SK-N-SH (cell line): Measurements from ENCODE around the gene FOXP1. TPM values are rescaled to one million over a fixed set of nuclear protein-coding genes. Genes with fewer than 3 reads are reported as not detected.

Experiments
- CTCF ChIA-PET: fragments of 300-600, 350-600 bp; formaldehyde crosslinking; extraction: SDS; loops from one replicate; lab custom pipeline; 2021; lab: Yijun Ruan, JAX
- POLR2A ChIA-PET: fragments of 350-600 bp; sonication (Branson Sonifier 250); formaldehyde crosslinking; extraction: SDS; loops from one replicate; lab custom pipeline; 2020; ENCODE audit warnings: antibody characterized with exemption, inconsistent platforms; lab: Yijun Ruan, JAX
- DNase-seq: peaks from one replicate; pipeline ENCODE4 v3.0.0; 2012
- H2AFZ ChIP-seq: fragments of 200-600 bp; sonication (generic); 2 replicates; pipeline ENCODE4 v1.8.1; 2016; ENCODE audit warnings: antibody characterized with exemption, mild to moderate bottlenecking, low read depth
- H3F3A ChIP-seq: fragments of 200-600 bp; sonication (generic); replicated peaks from 2 replicates; pipeline ENCODE3; 2016; ENCODE audit warnings: antibody characterized with exemption, mild to moderate bottlenecking; ENCODE audit not compliant: insufficient read depth
- H3K27ac ChIP-seq, 2 experiments: fragments of 200-500 bp in 1 of 2; fragments of 200-600 bp in 1 of 2; sonication (Bioruptor generic) in 1 of 2; sonication (generic), shearing (Covaris generic) in 1 of 2; 2 replicates each; pipeline versions ENCODE4 v1.5.1 to v1.6.1; 2014 to 2016; ENCODE audit warnings: low read depth in 2 of 2, inconsistent platforms in 1 of 2, low read length in 1 of 2, mild to moderate bottlenecking in 1 of 2, mixed read lengths in 1 of 2
- H3K27me3 ChIP-seq: fragments of 200-600 bp; sonication (generic), shearing (Covaris generic); 2 replicates; pipeline ENCODE4 v1.6.1; 2016; ENCODE audit warnings: mixed run types; ENCODE audit not compliant: insufficient read depth
- H3K36me3 ChIP-seq, 2 experiments: fragments of 200-500 bp in 1 of 2; fragments of 200-600 bp in 1 of 2; sonication (Bioruptor generic) in 1 of 2; sonication (generic) in 1 of 2; replicated peaks in 1 of 2; 2 replicates each; pipeline versions ENCODE3 to v1.5.1; 2014 to 2016; ENCODE audit warnings: low read length in 1 of 2, mild to moderate bottlenecking in 1 of 2; ENCODE audit not compliant: insufficient read depth in 2 of 2, control insufficient read depth in 1 of 2
- H3K4me1 ChIP-seq, 2 experiments: fragments of 200-500 bp in 1 of 2; fragments of 200-600 bp in 1 of 2; sonication (Bioruptor generic) in 1 of 2; sonication (generic), shearing (Covaris generic) in 1 of 2; 2 replicates each; pipeline versions ENCODE4 v1.5.1 to v1.6.1; 2014 to 2016; ENCODE audit warnings: low read depth in 1 of 2, low read length in 1 of 2, mixed run types in 1 of 2; ENCODE audit not compliant: insufficient read depth in 2 of 2, control insufficient read depth in 1 of 2
- H3K4me2 ChIP-seq: fragments of 200-600 bp; sonication (generic), shearing (Covaris generic); 2 replicates; pipeline ENCODE4 v1.6.1; 2017; ENCODE audit warnings: mixed run types
- H3K4me3 ChIP-seq, 2 experiments: fragments of 200-500 bp in 1 of 2; fragments of 200-600 bp in 1 of 2; sonication (Bioruptor generic) in 1 of 2; sonication (generic), shearing (Covaris generic) in 1 of 2; 2 replicates each; pipeline versions ENCODE4 v1.5.1 to v1.8.1; 2014 to 2016; ENCODE audit warnings: low read depth in 2 of 2, inconsistent platforms in 1 of 2, low read length in 1 of 2, mild to moderate bottlenecking in 1 of 2, mixed read lengths in 1 of 2, moderate library complexity in 1 of 2
- H3K79me2 ChIP-seq: fragments of 200-600 bp; sonication (generic); 2 replicates; pipeline ENCODE4 v1.8.1; 2017; ENCODE audit warnings: mild to moderate bottlenecking; ENCODE audit not compliant: insufficient read depth
- H3K9ac ChIP-seq: fragments of 200-600 bp; sonication (generic); 2 replicates; pipeline ENCODE4 v1.6.1; 2017; ENCODE audit warnings: mixed run types
- H3K9me2 ChIP-seq: fragments of 200-600 bp; sonication (generic); 2 replicates; pipeline ENCODE4 v1.6.1; 2017; ENCODE audit warnings: mixed run types
- H3K9me3 ChIP-seq: fragments of 200-600 bp; sonication (generic); 2 replicates; pipeline ENCODE4 v1.6.1; 2017; ENCODE audit warnings: mixed run types, mild to moderate bottlenecking, moderate library complexity
- H4K20me1 ChIP-seq: fragments of 200-600 bp; sonication (generic); 2 replicates; pipeline ENCODE4 v1.6.1; 2017; ENCODE audit warnings: mild to moderate bottlenecking, mixed run types; ENCODE audit not compliant: insufficient read depth
- CHD2 ChIP-seq: fragments of 150-350 bp; IDR thresholded peaks from 2 replicates; pipeline ENCODE4 v1.6.1; 2018; ENCODE audit warnings: low read length; ENCODE audit not compliant: partially characterized antibody
- EZH2phosphoT487 ChIP-seq: fragments of 200-600 bp; sonication (generic); IDR thresholded peaks from 2 replicates; pipeline ENCODE4 v1.6.1; 2017; ENCODE audit warnings: low read depth, mixed run types, mild to moderate bottlenecking, antibody characterized with exemption, moderate library complexity, borderline replicate concordance
- FOSL2 ChIP-seq: IDR thresholded peaks from 2 replicates; pipeline ENCODE4 v1.4.0; 2012; ENCODE audit warnings: low read depth, mild to moderate bottlenecking, moderate library complexity, borderline replicate concordance
- FOXJ3 ChIP-seq: sonication (generic); formaldehyde crosslinking; IDR thresholded peaks from 2 replicates; pipeline ENCODE4 v1.5.1; 2020; ENCODE audit warnings: mild to moderate bottlenecking, missing genetic modification reagents
- GABPA ChIP-seq: IDR thresholded peaks from 2 replicates; pipeline ENCODE4 v1.4.0; 2012; ENCODE audit warnings: low read depth, mild to moderate bottlenecking
- IRF3 ChIP-seq: fragments of 150-350 bp; IDR thresholded peaks from 2 replicates; pipeline ENCODE4 v1.6.1; 2016; ENCODE audit warnings: mild to moderate bottlenecking, low read depth, low read length
- JUND ChIP-seq: IDR thresholded peaks from 2 replicates; pipeline ENCODE4 v1.4.0; 2012
- MEF2A ChIP-seq: IDR thresholded peaks from 2 replicates; pipeline ENCODE4 v1.4.0; 2012; ENCODE audit warnings: low read depth, borderline replicate concordance
- MXI1 ChIP-seq: IDR thresholded peaks from 2 replicates; pipeline ENCODE4 v1.6.1; 2012; ENCODE audit warnings: mild to moderate bottlenecking, low read depth, low read length, improper control_type of control experiment
- NFIC ChIP-seq: IDR thresholded peaks from 2 replicates; pipeline ENCODE4 v1.4.0; 2012; ENCODE audit warnings: borderline replicate concordance
- NRF1 ChIP-seq: IDR thresholded peaks from 2 replicates; pipeline ENCODE4 v1.6.1; 2012; ENCODE audit warnings: low read depth, mild to moderate bottlenecking, low read length
- PBX3 ChIP-seq: IDR thresholded peaks from 2 replicates; pipeline ENCODE4; 2012
- POLR2AphosphoS5 ChIP-seq: IDR thresholded peaks from 2 replicates; pipeline ENCODE4 v1.6.1; 2012; ENCODE audit warnings: low read depth, low read length
- RAD21 ChIP-seq: IDR thresholded peaks from 2 replicates; pipeline ENCODE4 v1.6.1; 2012; ENCODE audit warnings: mild to moderate bottlenecking, low read length
- RCOR1 ChIP-seq: fragments of 150-350 bp; IDR thresholded peaks from 2 replicates; pipeline ENCODE4 v1.6.1; 2017; ENCODE audit warnings: antibody characterized with exemption, low read length
- TAF1 ChIP-seq: IDR thresholded peaks from 2 replicates; pipeline ENCODE4 v1.6.1; 2012; ENCODE audit warnings: low read depth, mild to moderate bottlenecking, low read length, moderate library complexity, borderline replicate concordance
- TCF12 ChIP-seq: IDR thresholded peaks from 2 replicates; pipeline ENCODE4 v1.4.0; 2012
- USF1 ChIP-seq: IDR thresholded peaks from 2 replicates; pipeline ENCODE4 v1.4.0; 2012; ENCODE audit warnings: low read depth, borderline replicate concordance
- YY1 ChIP-seq: IDR thresholded peaks from 2 replicates; pipeline ENCODE4 v1.4.0; 2012; ENCODE audit warnings: low read depth, mild to moderate bottlenecking
- WGBS: methylation state at CpG from one replicate; pipeline ENCODE4 v1.1.6; 2017; ENCODE audit warnings: low lambda C conversion rate; 5-methylcytosine and 5-hydroxymethylcytosine counted together
- polyA plus RNA-seq, 3 experiments: library from polyadenylated mRNA; depleted of rRNA; stranded (reverse); fragments of >200 nt; gene quantifications; 2 replicates each; pipeline ENCODE4 v1.2.3, GENCODE V29; 2012
- TF ChIP-seq, protein P1 (sequence below): IDR thresholded peaks from 2 replicates; pipeline ENCODE4 v1.4.0; 2012; ENCODE audit warnings: low read depth, borderline replicate concordance

FOXP1 gene
- polyA plus RNA-seq, 1 of the 3 experiments (the other 2 are of a cell fraction), result 8.8 TPM

GRCh38 chr3:71607364-71607763, 23.8 kb upstream of the FOXP1 start:
- no peaks in the 10 kb centered on the region for H3K36me3 ChIP-seq
- no peak overlapping the region for H3K4me2 ChIP-seq
- peaks cover 1% of the 10 kb centered on the region for H3F3A ChIP-seq
- H3K9me3 ChIP-seq, result no peaks in the 10 kb centered on the region
- no peaks in the 10 kb centered on the region for H3K27me3 ChIP-seq
- H3K79me2 ChIP-seq, result no peaks in the 10 kb centered on the region; the same call in 1 of the 2 replicates
- WGBS, result 93% methylated on average over 2 of the region's 2 CpGs
- no peaks in the 10 kb centered on the region; the same call in 1 of the 2 replicates for H3K9me2 ChIP-seq
- no peak overlapping the region for H3K9ac ChIP-seq
- H4K20me1 ChIP-seq, result no peaks in the 10 kb centered on the region
- ChIA-PET CTCF (interaction anchor here (0.8 kb wide), 1 partner anchor 906 kb away, joined by 3 read pairs; no protein-coding TSS in a partner anchor), POLR2A (no interaction called here)
- H3K27ac ChIP-seq, result no peak overlapping the region
- no peak overlapping the region for H3K4me3 ChIP-seq
- H3K4me1 ChIP-seq, result no peaks in the 10 kb centered on the region
- no peak overlapping the region for H2AFZ ChIP-seq
- no peak for DNase-seq
- TF ChIP-seq FOXJ3 (CRISPR knock-in tag), result no peak
- no peak for TF ChIP-seq PBX3
- no peak for TF ChIP-seq CHD2
- no peak for TF ChIP-seq RAD21
- TF ChIP-seq TCF12, result no peak
- TF ChIP-seq USF1, result no peak
- no peak for TF ChIP-seq EZH2phosphoT487
- no peak for TF ChIP-seq TAF1
- TF ChIP-seq POLR2AphosphoS5, result no peak
- no peak for TF ChIP-seq YY1
- TF ChIP-seq IRF3, result no peak
- TF ChIP-seq, all 33 proteins: peak for 0

- Histone ChIP-seq H3F3A (peaks cover 5% of the 10 kb centered on the region), H3K4me1 (no peaks in the 10 kb centered on the region), H3K27ac (no peak overlapping the region), H3K9me2 (no peaks in the 10 kb centered on the region; the same call in 1 of the 2 replicates), H3K9me3 (no peaks in the 10 kb centered on the region), H3K9ac (no peak overlapping the region), H3K4me3 (no peak overlapping the region), H3K27me3 (no peaks in the 10 kb centered on the region), H4K20me1 (no peaks in the 10 kb centered on the region), H3K4me2 (no peak overlapping the region), H2AFZ (no peak overlapping the region), H3K79me2 (no peaks in the 10 kb centered on the region; the same call in 1 of the 2 replicates), H3K36me3 (no peaks in the 10 kb centered on the region)
- WGBS, result 40% methylated on average over 5 of the region's 5 CpGs
- CTCF ChIA-PET, result no interaction called here
- POLR2A ChIA-PET, result no interaction called here
- no peak for DNase-seq
- TF ChIP-seq NFIC (no peak), FOSL2 (no peak), GABPA (no peak), MEF2A (no peak), RCOR1 (no peak), USF1 (no peak), NRF1 (no peak), EZH2phosphoT487 (no peak), CHD2 (no peak), MXI1 (no peak), JUND (no peak)
- TF ChIP-seq, protein P1, sequence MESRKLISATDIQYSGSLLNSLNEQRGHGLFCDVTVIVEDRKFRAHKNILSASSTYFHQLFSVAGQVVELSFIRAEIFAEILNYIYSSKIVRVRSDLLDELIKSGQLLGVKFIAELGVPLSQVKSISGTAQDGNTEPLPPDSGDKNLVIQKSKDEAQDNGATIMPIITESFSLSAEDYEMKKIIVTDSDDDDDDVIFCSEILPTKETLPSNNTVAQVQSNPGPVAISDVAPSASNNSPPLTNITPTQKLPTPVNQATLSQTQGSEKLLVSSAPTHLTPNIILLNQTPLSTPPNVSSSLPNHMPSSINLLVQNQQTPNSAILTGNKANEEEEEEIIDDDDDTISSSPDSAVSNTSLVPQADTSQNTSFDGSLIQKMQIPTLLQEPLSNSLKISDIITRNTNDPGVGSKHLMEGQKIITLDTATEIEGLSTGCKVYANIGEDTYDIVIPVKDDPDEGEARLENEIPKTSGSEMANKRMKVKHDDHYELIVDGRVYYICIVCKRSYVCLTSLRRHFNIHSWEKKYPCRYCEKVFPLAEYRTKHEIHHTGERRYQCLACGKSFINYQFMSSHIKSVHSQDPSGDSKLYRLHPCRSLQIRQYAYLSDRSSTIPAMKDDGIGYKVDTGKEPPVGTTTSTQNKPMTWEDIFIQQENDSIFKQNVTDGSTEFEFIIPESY, result no peak
Observed at GRCh38 chr3:71606582-71606981, 23.1 kb upstream of the FOXP1 start.
